Measurements from ENCODE around the gene CDH16.
A peak's percentile ranks its signal among the peaks of the same experiment; 100 is the strongest.

CDH16 gene

GRCh38 chr16:66961065-66961744 lies 42.5 kb upstream of the CDH16 start, which contains the start of gene CES3 (continued):
- TF ChIP-seq ZNF362 (tag by site-specific recombination; IDR thresholded peaks at IDR 0.05) = no peak
- TF ChIP-seq ZNF704 (tag by site-specific recombination; IDR thresholded peaks at IDR 0.05) = no peak
- TF ChIP-seq KLF17 (tag by site-specific recombination; IDR thresholded peaks at IDR 0.05) = no peak
- TF ChIP-seq ZNF610 (tag by site-specific recombination; IDR thresholded peaks at IDR 0.05; ENCODE audit: borderline replicate concordance) = no peak
- no peak for TF ChIP-seq ZNF211 (tag by site-specific recombination; IDR thresholded peaks at IDR 0.05; ENCODE audit: low read depth)
- TF ChIP-seq ZNF404 (tag by site-specific recombination; IDR thresholded peaks at IDR 0.05) = no peak
- peak; percentile 58; the same call in 1 of the 2 replicates for TF ChIP-seq TRIM28 (IDR thresholded peaks at IDR 0.05; ENCODE audit: borderline replicate concordance, low read length)
- no peak for TF ChIP-seq GLIS2 (tag by site-specific recombination; IDR thresholded peaks at IDR 0.05)
- no peak for TF ChIP-seq ZNF146 (tag by site-specific recombination; IDR thresholded peaks at IDR 0.05)
- TF ChIP-seq ZBTB20 (tag by site-specific recombination; IDR thresholded peaks at IDR 0.05) = peak; percentile 46
- TF ChIP-seq ZNF600 (tag by site-specific recombination; IDR thresholded peaks at IDR 0.05) = peak; percentile 74
- no peak for TF ChIP-seq ZNF670 (tag by site-specific recombination; IDR thresholded peaks at IDR 0.05; ENCODE audit: low read depth)
- no peak for TF ChIP-seq ZNF449 (tag by site-specific recombination; IDR thresholded peaks at IDR 0.05)
- TF ChIP-seq ZNF266 (tag by site-specific recombination; IDR thresholded peaks at IDR 0.05; ENCODE audit: low read depth) = no peak
- no peak for TF ChIP-seq HIC1 (tag by site-specific recombination; IDR thresholded peaks at IDR 0.05)
- no peak for TF ChIP-seq ZNF548 (tag by site-specific recombination; IDR thresholded peaks at IDR 0.05)
- no peak for TF ChIP-seq ZNF23 (tag by site-specific recombination; IDR thresholded peaks at IDR 0.05; ENCODE audit: borderline replicate concordance)
- TF ChIP-seq WT1 (tag by site-specific recombination; IDR thresholded peaks at IDR 0.05) = no peak
- no peak for TF ChIP-seq ZNF133 (tag by site-specific recombination; IDR thresholded peaks at IDR 0.05)
- no peak for TF ChIP-seq ZNF416 (tag by site-specific recombination; IDR thresholded peaks at IDR 0.05)
- TF ChIP-seq ZNF654 (tag by site-specific recombination; IDR thresholded peaks at IDR 0.05; ENCODE audit: low read depth) = 0 out of 2 replicates have a peak, but pooled peaks have one; percentile 11
- no peak for TF ChIP-seq SCRT2 (tag by site-specific recombination; IDR thresholded peaks at IDR 0.05)
- TF ChIP-seq ZNF175 (tag by site-specific recombination; IDR thresholded peaks at IDR 0.05) = no peak
- no peak for TF ChIP-seq ZNF510 (tag by site-specific recombination; IDR thresholded peaks at IDR 0.05; ENCODE audit: insufficient replicate concordance)
- TF ChIP-seq ZNF560 (tag by site-specific recombination; IDR thresholded peaks at IDR 0.05; ENCODE audit: borderline replicate concordance) = no peak
- no peak for TF ChIP-seq ZEB2 (tag by site-specific recombination; IDR thresholded peaks at IDR 0.05)
- TF ChIP-seq REPIN1 (tag by site-specific recombination; IDR thresholded peaks at IDR 0.05; ENCODE audit: low read depth) = no peak
- TF ChIP-seq MZF1 (tag by site-specific recombination; IDR thresholded peaks at IDR 0.05; ENCODE audit: borderline replicate concordance) = peak; percentile 25; the same call in 1 of the 2 replicates
- TF ChIP-seq ZBTB44 (tag by site-specific recombination; IDR thresholded peaks at IDR 0.05) = no peak
- no peak for TF ChIP-seq ZNF777 (tag by site-specific recombination; IDR thresholded peaks at IDR 0.05; ENCODE audit: borderline replicate concordance)
- no peak for TF ChIP-seq ZBTB1 (tag by site-specific recombination; IDR thresholded peaks at IDR 0.05)
- no peak for TF ChIP-seq ZNF391 (tag by site-specific recombination; IDR thresholded peaks at IDR 0.05; ENCODE audit: borderline replicate concordance, low read depth)
- no peak for TF ChIP-seq ZNF292 (tag by site-specific recombination; IDR thresholded peaks at IDR 0.05; ENCODE audit: borderline replicate concordance, low read depth)

All from HEK293 (cell line).